ENCODE data around the gene RCAN1. TPM values are rescaled to one million over a fixed set of nuclear protein-coding genes. Genes with fewer than 3 reads are reported as not detected.

RCAN1 gene
- total and polyA plus RNA-seq, 2 of the 13 experiments (the other 11 are each of a cell fraction or from before 2014, with no cell fraction given), result 9.4 to 34.1 TPM

DNA sequence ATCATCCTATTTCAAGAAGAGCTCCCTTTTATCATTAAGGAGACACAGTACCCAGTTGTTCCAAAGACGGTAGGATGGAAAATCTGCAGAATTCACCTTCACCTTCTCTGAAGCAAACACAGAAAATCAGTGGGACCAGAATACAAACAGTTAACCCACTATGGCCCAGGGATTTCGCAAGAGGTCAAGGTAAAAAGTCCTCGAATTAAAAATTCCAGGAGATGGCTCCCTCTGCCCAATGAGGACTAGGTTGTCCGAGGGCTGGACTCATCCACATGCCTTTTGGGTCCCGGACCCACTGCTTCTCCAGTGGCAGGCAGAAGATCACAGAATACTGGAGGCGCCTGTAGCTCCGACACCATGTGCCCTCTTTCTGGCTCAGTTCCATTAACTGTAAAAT lies 42.9 kb downstream of the RCAN1 start:
- H3K4me3 ChIP-seq (replicated peaks in 1 of 3; ENCODE audit: insufficient read depth in 1 of 3, low read depth in 2 of 3, low read length in 3 of 3), result no peak overlapping the region
- H3K27me3 ChIP-seq (ENCODE audit: control insufficient read depth in 1 of 2, insufficient read depth in 2 of 2, low read length in 2 of 2), result no peaks in the 10 kb centered on the region
- H3K79me2 ChIP-seq (ENCODE audit: insufficient read depth, low read length), result no peaks in the 10 kb centered on the region
- H4K20me1 ChIP-seq (ENCODE audit: insufficient read depth, low read length), result no peaks in the 10 kb centered on the region
- no peak overlapping the region for H3K27ac ChIP-seq (ENCODE audit: extremely low read length, insufficient read depth, low read length)
- ChIA-PET POLR2A (no interaction called here), CTCF (ENCODE audit: low intra/inter-chr PET ratio, low total read pairs) (no interaction called here)
- FAIRE-seq, result no peak
- H3K36me3 ChIP-seq (replicated peaks in 1 of 2; ENCODE audit: control insufficient read depth in 1 of 2, insufficient read depth in 2 of 2, low read length in 2 of 2), result no peaks in the 10 kb centered on the region
- BruUV-seq (replicated peaks), result no TSS peak
- no peak overlapping the region for H3K9ac ChIP-seq (ENCODE audit: insufficient read depth, low read depth, low read length)
- intact Hi-C loops (cut with micrococcal nuclease; ENCODE audit: unreplicated experiment), result no loop called here
- no peak for DNase-seq (ENCODE audit: low spot score)
- ATAC-seq, result no peak
- H3K4me2 ChIP-seq (ENCODE audit: low read depth, low read length), result no peak overlapping the region
- peaks cover 16% of the 10 kb centered on the region for H3K4me1 ChIP-seq (ENCODE audit: insufficient read depth, low read length)
- H3K9me3 ChIP-seq (ENCODE audit: low read length), result no peaks in the 10 kb centered on the region
- 63% methylated on average over 5 of the region's 7 CpGs for WGBS (ENCODE audit: low lambda C conversion rate)
- H2AFZ ChIP-seq (ENCODE audit: low read length), result no peak overlapping the region
- TF ChIP-seq ZNF652 (CRISPR knock-in tag; IDR thresholded peaks at IDR 0.05; ENCODE audit: borderline replicate concordance, low read depth) (peak; percentile 74), CEBPB (IDR thresholded peaks at IDR 0.05; ENCODE audit: borderline replicate concordance, low read depth, low read length) (peak; percentile 74), NR2F6 (IDR thresholded peaks at IDR 0.05) (peak; percentile 56; the same call in 1 of the 2 replicates), NR2F6 (CRISPR knock-in tag; IDR thresholded peaks at IDR 0.05) (peak; percentile 24; the same call in 1 of the 2 replicates), FOSL1 (CRISPR knock-in tag; IDR thresholded peaks at IDR 0.05; ENCODE audit: borderline replicate concordance) (no peak), CEBPG (CRISPR knock-in tag; IDR thresholded peaks at IDR 0.05) (peak; percentile 13; the same call in 1 of the 2 replicates)
- in situ Hi-C loops (cut with HindIII; ENCODE audit: extremely low pct_ligation_motif_present, low pct_unique_long_range_greater_than_20kb), result no loop called here

DNA sequence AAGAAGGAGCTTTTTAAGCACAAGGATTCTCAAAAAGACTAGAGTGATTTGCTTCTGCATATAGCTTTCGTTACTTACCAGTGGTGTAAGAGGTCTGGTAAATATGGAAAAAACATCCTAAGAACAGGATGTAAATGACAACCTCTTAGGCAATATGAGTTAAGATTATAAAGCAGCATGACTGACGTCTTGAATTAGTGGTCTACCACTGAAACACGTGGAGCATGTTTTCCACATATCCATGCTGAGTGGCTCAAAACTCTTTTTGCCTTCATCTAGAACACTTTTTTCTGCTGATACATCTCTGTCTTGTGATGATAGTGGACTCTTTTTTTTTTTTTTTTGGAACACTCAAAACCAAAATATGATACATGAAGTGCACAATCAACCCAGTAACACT lies 44.6 kb downstream of the RCAN1 start:
- 95% methylated on average over 3 of the region's 3 CpGs for WGBS (ENCODE audit: low lambda C conversion rate)
- no peak for FAIRE-seq
- Histone ChIP-seq H3K4me2 (ENCODE audit: low read depth, low read length) (no peak overlapping the region), H2AFZ (ENCODE audit: low read length) (no peak overlapping the region), H3K27me3 (ENCODE audit: control insufficient read depth in 1 of 2, insufficient read depth in 2 of 2, low read length in 2 of 2) (no peaks in the 10 kb centered on the region), H4K20me1 (ENCODE audit: insufficient read depth, low read length) (no peaks in the 10 kb centered on the region), H3K9me3 (ENCODE audit: low read length) (no peaks in the 10 kb centered on the region), H3K4me3 (replicated peaks in 1 of 3; ENCODE audit: insufficient read depth in 1 of 3, low read depth in 2 of 3, low read length in 3 of 3) (no peak overlapping the region), H3K36me3 (replicated peaks in 1 of 2; ENCODE audit: control insufficient read depth in 1 of 2, insufficient read depth in 2 of 2, low read length in 2 of 2) (no peaks in the 10 kb centered on the region), H3K27ac (ENCODE audit: extremely low read length, insufficient read depth, low read length) (no peak overlapping the region), H3K4me1 (ENCODE audit: insufficient read depth, low read length) (peaks cover 16% of the 10 kb centered on the region), H3K9ac (ENCODE audit: insufficient read depth, low read depth, low read length) (no peak overlapping the region), H3K79me2 (ENCODE audit: insufficient read depth, low read length) (no peaks in the 10 kb centered on the region)
- ChIA-PET POLR2A (no interaction called here), CTCF (ENCODE audit: low intra/inter-chr PET ratio, low total read pairs) (no interaction called here)
- in situ Hi-C loops (cut with HindIII; ENCODE audit: extremely low pct_ligation_motif_present, low pct_unique_long_range_greater_than_20kb), result no loop called here
- BruUV-seq (replicated peaks), result no TSS peak
- intact Hi-C loops (cut with micrococcal nuclease; ENCODE audit: unreplicated experiment), result no loop called here
- no peak for TF ChIP-seq ZNF232 (CRISPR knock-in tag; IDR thresholded peaks at IDR 0.05; ENCODE audit: borderline replicate concordance)
- TF ChIP-seq MYNN (CRISPR knock-in tag; IDR thresholded peaks at IDR 0.05; ENCODE audit: low read depth), result no peak
- no peak for TF ChIP-seq FOXA3 (CRISPR knock-in tag; IDR thresholded peaks at IDR 0.05)
- TF ChIP-seq, protein P1, sequence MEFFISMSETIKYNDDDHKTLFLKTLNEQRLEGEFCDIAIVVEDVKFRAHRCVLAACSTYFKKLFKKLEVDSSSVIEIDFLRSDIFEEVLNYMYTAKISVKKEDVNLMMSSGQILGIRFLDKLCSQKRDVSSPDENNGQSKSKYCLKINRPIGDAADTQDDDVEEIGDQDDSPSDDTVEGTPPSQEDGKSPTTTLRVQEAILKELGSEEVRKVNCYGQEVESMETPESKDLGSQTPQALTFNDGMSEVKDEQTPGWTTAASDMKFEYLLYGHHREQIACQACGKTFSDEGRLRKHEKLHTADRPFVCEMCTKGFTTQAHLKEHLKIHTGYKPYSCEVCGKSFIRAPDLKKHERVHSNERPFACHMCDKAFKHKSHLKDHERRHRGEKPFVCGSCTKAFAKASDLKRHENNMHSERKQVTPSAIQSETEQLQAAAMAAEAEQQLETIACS (CRISPR knock-in tag; IDR thresholded peaks at IDR 0.05), result no peak
- no peak for TF ChIP-seq ZNF350 (CRISPR knock-in tag; IDR thresholded peaks at IDR 0.05; ENCODE audit: borderline replicate concordance, low read depth)
- no peak for DNase-seq (ENCODE audit: low spot score)
- no peak for ATAC-seq

Measured in HepG2 (cell line).